ENCODE measurements around the gene LHFPL3. TPM values are rescaled to one million over a fixed set of nuclear protein-coding genes. Genes with fewer than 3 reads are reported as not detected.

The LHFPL3 gene
- total RNA-seq, 1 donor from 2014 or later, result not detected

DNA sequence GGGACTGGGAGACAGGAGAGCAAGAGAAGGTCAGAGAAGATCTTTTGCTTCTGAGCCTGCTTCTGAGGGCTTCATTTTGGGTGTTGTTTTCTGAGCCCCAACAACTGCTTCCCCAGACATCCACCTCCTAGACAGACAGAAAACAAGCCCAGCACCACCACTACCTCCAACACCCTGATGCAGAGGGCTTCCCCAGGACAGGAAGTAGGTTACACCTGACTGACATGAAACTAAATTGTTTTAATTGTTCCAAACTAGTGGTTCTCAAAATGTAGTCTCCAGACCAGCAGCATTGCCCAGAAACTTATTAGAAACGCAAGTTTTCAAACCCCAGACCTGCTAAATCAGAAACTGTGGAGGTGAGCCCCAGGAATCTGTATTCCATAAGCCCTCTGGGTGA, 522.0 kb downstream of the LHFPL3 start:
- TF ChIP-seq, protein P1, sequence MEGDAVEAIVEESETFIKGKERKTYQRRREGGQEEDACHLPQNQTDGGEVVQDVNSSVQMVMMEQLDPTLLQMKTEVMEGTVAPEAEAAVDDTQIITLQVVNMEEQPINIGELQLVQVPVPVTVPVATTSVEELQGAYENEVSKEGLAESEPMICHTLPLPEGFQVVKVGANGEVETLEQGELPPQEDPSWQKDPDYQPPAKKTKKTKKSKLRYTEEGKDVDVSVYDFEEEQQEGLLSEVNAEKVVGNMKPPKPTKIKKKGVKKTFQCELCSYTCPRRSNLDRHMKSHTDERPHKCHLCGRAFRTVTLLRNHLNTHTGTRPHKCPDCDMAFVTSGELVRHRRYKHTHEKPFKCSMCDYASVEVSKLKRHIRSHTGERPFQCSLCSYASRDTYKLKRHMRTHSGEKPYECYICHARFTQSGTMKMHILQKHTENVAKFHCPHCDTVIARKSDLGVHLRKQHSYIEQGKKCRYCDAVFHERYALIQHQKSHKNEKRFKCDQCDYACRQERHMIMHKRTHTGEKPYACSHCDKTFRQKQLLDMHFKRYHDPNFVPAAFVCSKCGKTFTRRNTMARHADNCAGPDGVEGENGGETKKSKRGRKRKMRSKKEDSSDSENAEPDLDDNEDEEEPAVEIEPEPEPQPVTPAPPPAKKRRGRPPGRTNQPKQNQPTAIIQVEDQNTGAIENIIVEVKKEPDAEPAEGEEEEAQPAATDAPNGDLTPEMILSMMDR (IDR thresholded peaks at IDR 0.05; ENCODE audit: unreplicated experiment), result no peak
- Mint-ChIP-seq H3K36me3 (ENCODE audit: insufficient read depth) (peaks cover 18% of the 10 kb centered on the region), H3K27ac (no peak overlapping the region), H3K9me3 (ENCODE audit: low read depth) (no peaks in the 10 kb centered on the region), H3K4me3 (ENCODE audit: low read depth) (no peak overlapping the region), H3K4me1 (ENCODE audit: low read depth) (peaks cover 1% of the 10 kb centered on the region), H3K27me3 (peaks cover 12% of the 10 kb centered on the region)
- DNase-seq (ENCODE audit: low spot score, unreplicated experiment), result no peak

DNA sequence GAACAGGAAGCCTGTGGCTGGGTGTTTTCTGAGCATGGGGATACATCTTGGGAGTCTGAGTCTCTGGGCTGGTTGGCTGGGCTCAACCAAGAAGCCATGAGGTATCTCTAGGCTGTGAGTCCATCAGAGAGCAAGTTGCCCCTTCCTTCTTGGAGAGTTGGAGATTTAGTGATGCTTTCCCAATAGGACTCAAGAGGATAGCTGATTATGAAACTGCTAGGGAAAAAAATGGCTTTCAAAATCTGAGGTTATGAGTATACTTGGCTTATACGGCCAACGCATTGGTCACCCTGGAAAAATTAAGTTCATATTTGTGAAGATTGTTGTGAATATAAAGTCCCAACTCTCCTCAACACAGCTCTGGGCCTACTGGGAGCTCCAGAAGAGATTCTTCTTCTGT, 522.9 kb downstream of the LHFPL3 start:
- DNase-seq (ENCODE audit: low spot score, unreplicated experiment), result no peak
- Mint-ChIP-seq H3K36me3 (ENCODE audit: insufficient read depth) (peaks cover 11% of the 10 kb centered on the region), H3K27ac (no peak overlapping the region), H3K9me3 (ENCODE audit: low read depth) (no peaks in the 10 kb centered on the region), H3K4me3 (ENCODE audit: low read depth) (no peak overlapping the region), H3K4me1 (ENCODE audit: low read depth) (no peaks in the 10 kb centered on the region), H3K27me3 (peaks cover 6% of the 10 kb centered on the region)
- TF ChIP-seq, protein P1 (IDR thresholded peaks at IDR 0.05; ENCODE audit: unreplicated experiment), result no peak

DNA sequence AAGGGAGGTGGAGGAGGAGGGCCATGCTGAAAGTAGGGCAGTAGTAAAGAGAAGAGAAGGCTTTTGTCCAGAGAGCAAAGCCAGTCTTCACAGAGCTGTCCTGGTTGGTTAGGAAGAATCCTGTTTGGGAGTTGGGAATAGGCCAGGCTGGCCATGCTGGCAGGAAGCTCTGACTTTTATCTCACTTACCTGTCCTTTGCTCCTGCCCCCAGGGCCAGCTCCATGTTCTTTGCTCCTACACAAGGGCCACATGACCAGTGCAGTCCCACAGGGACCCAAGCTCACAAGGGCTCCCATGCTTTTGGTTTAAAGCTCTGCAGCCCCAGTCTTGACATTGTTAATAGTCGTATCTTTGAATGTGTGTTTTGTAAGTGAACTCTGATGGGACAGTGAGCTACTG, 524.0 kb downstream of the LHFPL3 start:
- Mint-ChIP-seq H3K9me3 (ENCODE audit: low read depth) (no peaks in the 10 kb centered on the region), H3K4me3 (ENCODE audit: low read depth) (no peak overlapping the region), H3K4me1 (ENCODE audit: low read depth) (no peaks in the 10 kb centered on the region), H3K27ac (no peak overlapping the region), H3K27me3 (peaks cover 5% of the 10 kb centered on the region), H3K36me3 (ENCODE audit: insufficient read depth) (peaks cover 13% of the 10 kb centered on the region)
- TF ChIP-seq, protein P1 (IDR thresholded peaks at IDR 0.05; ENCODE audit: unreplicated experiment), result no peak
- DNase-seq (ENCODE audit: low spot score, unreplicated experiment), result no peak

DNA sequence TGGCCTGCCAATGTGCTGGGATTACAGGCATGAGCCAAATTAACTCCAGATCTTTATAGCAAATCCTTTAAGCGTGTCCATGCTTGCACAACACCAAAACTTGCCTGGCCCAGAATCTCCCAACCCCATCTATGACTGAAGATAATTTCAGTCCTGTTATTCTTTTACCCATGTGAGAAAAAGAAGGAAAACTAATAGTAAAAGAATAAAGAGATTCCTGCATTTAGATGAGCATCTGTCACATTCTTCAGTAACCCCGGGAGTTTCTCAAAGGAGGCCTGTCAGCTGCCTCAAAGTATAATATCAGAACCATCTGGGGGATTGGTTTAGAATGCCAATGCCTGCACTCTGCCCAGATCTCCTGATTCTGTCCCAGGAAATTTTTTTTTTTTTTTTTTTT, 527.5 kb downstream of the LHFPL3 start:
- Mint-ChIP-seq H3K27ac (no peak overlapping the region), H3K9me3 (ENCODE audit: low read depth) (no peaks in the 10 kb centered on the region), H3K4me3 (ENCODE audit: low read depth) (no peak overlapping the region), H3K36me3 (ENCODE audit: insufficient read depth) (peaks cover 10% of the 10 kb centered on the region), H3K4me1 (ENCODE audit: low read depth) (no peaks in the 10 kb centered on the region), H3K27me3 (no peaks in the 10 kb centered on the region)
- no peak for DNase-seq (ENCODE audit: low spot score, unreplicated experiment)
- TF ChIP-seq, protein P1 (IDR thresholded peaks at IDR 0.05; ENCODE audit: unreplicated experiment), result no peak

DNA sequence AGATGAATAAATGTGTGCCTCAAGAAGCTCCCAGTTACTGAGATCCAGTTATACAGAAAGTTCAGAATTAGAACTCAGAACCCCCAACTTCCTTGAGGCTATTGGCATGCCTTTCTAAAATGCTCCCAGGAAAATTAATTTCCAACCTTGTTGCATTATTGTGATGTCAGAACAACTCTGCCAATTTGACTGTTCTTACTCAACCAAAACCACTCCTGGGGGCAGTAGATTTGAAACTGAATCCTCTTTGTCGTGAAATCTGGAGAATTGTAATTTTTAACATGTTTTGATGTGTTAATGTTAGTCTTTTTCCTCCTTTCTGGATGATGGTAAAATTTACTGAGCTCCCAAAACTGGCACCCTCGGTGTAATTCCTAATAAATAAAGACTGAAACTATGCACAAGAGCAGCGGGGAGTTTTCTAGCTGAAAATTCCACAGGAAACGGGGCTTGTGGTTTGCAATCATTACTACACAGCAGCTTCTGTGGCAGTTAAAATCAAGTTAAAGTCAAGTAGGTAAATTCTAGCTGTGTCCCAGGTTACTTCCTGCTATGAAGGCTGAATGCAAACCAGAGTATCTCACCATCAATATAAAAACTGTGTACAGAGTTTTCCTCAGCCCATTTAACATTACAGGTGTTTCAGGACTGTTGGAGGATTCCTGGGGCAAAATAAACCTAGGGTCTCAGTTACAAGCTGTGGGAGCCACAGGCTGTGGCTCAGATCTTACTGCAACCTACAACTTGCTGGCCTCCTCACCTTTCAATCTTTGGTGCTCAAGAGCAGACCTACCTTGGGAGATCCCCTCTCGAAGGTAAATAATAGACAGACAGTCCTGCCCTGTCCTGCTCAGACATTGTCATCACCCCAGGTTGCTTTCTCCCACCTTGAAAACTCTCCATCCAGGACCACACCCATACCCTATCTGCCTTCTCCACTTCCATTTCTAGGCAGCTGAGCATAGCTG, 529.3 kb downstream of the LHFPL3 start:
- Mint-ChIP-seq H3K36me3 (ENCODE audit: insufficient read depth) (peaks cover 11% of the 10 kb centered on the region), H3K4me3 (ENCODE audit: low read depth) (no peak overlapping the region), H3K4me1 (ENCODE audit: low read depth) (no peaks in the 10 kb centered on the region), H3K27me3 (no peaks in the 10 kb centered on the region), H3K9me3 (ENCODE audit: low read depth) (no peaks in the 10 kb centered on the region), H3K27ac (peak overlapping the region; percentile 18)
- TF ChIP-seq, protein P1 (IDR thresholded peaks at IDR 0.05; ENCODE audit: unreplicated experiment), result no peak
- no peak for DNase-seq (ENCODE audit: low spot score, unreplicated experiment)
